ENCODE measurements around the gene MAB21L2.
A peak's percentile ranks its signal among the peaks of the same experiment; 100 is the strongest.

The MAB21L2 gene

GRCh38 chr4:150591904-150592303 is 10.0 kb downstream of the MAB21L2 start:
- DNase-seq (ENCODE audit: low read depth, low spot score), result no peak
- CTCF ChIA-PET, result interaction anchor here (0.6 to 1.8 kb wide), 4 partner anchors 13 to 330 kb away, joined by 3 to 5 read pairs (median 3); no protein-coding TSS in a partner anchor
- H3K4me3 ChIP-seq (ENCODE audit: low read depth, low read length), result no peak overlapping the region
- POLR2A ChIA-PET, result no interaction called here
- no peak for TF ChIP-seq CTCF (IDR thresholded peaks at IDR 0.05; ENCODE audit: insufficient read depth, low read length, missing control alignments)

GRCh38 chr4:150593996-150594395 is 12.0 kb downstream of the MAB21L2 start:
- peak; percentile 18 for TF ChIP-seq CTCF (IDR thresholded peaks at IDR 0.05; ENCODE audit: insufficient read depth, low read length, missing control alignments)
- no peak for DNase-seq (ENCODE audit: low read depth, low spot score)
- H3K4me3 ChIP-seq (ENCODE audit: low read depth, low read length), result no peak overlapping the region
- ChIA-PET CTCF (interaction anchor here (0.8 to 2.0 kb wide), 10 partner anchors 9 to 311 kb away, joined by 3 to 21 read pairs (median 4); no protein-coding TSS in a partner anchor), POLR2A (no interaction called here)

GRCh38 chr4:150598909-150599308 is 17.0 kb downstream of the MAB21L2 start:
- CTCF ChIA-PET, result no interaction called here
- TF ChIP-seq CTCF (IDR thresholded peaks at IDR 0.05; ENCODE audit: insufficient read depth, low read length, missing control alignments), result no peak
- no peak for DNase-seq (ENCODE audit: low read depth, low spot score)
- peak overlapping the region; percentile 15; the same call in 1 of the 2 replicates for H3K4me3 ChIP-seq (ENCODE audit: low read depth, low read length)
- POLR2A ChIA-PET, result no interaction called here

GRCh38 chr4:150599547-150599946 is 17.6 kb downstream of the MAB21L2 start:
- ChIA-PET POLR2A (no interaction called here), CTCF (no interaction called here)
- no peak for DNase-seq (ENCODE audit: low read depth, low spot score)

GRCh38 chr4:150600812-150601445 is 19.0 kb downstream of the MAB21L2 start:
- POLR2A ChIA-PET, result no interaction called here
- CTCF ChIA-PET, result interaction anchor here (1.1 kb wide), 1 partner anchor 262 kb away, joined by 3 read pairs; no protein-coding TSS in a partner anchor
- DNase-seq (ENCODE audit: low read depth, low spot score), result no peak
- no peak for TF ChIP-seq CTCF (IDR thresholded peaks at IDR 0.05; ENCODE audit: insufficient read depth, low read length, missing control alignments)
- no peak overlapping the region for H3K4me3 ChIP-seq (ENCODE audit: low read depth, low read length)

More at GRCh38 chr4:150599547-150599946, 17.6 kb downstream of the MAB21L2 start:
- no peak for TF ChIP-seq CTCF (IDR thresholded peaks at IDR 0.05; ENCODE audit: insufficient read depth, low read length, missing control alignments)
- H3K4me3 ChIP-seq (ENCODE audit: low read depth, low read length), result no peak overlapping the region

- TF ChIP-seq CTCF (IDR thresholded peaks at IDR 0.05; ENCODE audit: insufficient read depth, low read length, missing control alignments), result no peak
- CTCF ChIA-PET, result interaction anchor here (1.2 kb wide), 1 partner anchor 311 kb away, joined by 4 read pairs; no protein-coding TSS in a partner anchor
- no peak for DNase-seq (ENCODE audit: low read depth, low spot score)
- POLR2A ChIA-PET, result no interaction called here
- H3K4me3 ChIP-seq (ENCODE audit: low read depth, low read length), result no peak overlapping the region
Observed at GRCh38 chr4:150609131-150609530, 27.2 kb downstream of the MAB21L2 start.

All from AG04449 (cell line).